Measurements from ENCODE around the gene TGFBR1. TPM values are rescaled to one million over a fixed set of nuclear protein-coding genes. Genes with fewer than 3 reads are reported as not detected.

The TGFBR1 gene
- total and polyA plus RNA-seq, 2 donors (not counting 1 experiment from before 2014, with no cell fraction given), result 78.5 to 79.1 TPM

DNA sequence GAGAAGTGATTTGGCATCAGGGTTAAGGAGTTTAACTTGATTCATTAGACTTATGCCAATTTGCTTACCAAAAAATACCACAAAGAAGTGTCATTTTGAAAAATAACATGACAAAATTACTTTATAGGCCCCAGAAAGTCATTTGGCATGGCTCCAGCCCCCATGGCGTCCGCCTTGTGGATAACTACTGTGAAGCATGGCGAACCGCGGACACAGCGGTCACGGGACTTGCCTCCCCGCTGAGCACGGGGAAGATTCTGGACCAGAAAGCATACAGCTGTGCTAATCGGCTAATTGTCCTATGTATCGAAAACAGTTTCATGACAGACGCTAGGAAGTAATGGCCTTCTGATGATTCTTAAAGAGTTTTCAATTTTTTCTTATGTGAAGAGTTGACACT, 35.4 kb upstream of the TGFBR1 start:
- Histone ChIP-seq H3K9me3 (ENCODE audit: control insufficient read depth, insufficient read depth, low read depth, low read length) (no peaks in the 10 kb centered on the region), H4K20me1 (ENCODE audit: control insufficient read depth, extremely low read depth, insufficient read depth, low read length) (no peaks in the 10 kb centered on the region), H3K27ac (ENCODE audit: insufficient read depth, low read length) (no peak overlapping the region), H3K27me3 (ENCODE audit: control insufficient read depth, insufficient read depth, low read length) (no peaks in the 10 kb centered on the region), H3K4me3 (replicated peaks in 1 of 4; ENCODE audit: control extremely low read depth in 1 of 4, insufficient read depth in 1 of 4, low read depth in 3 of 4, low read length in 4 of 4) (no peak overlapping the region), H2AFZ (ENCODE audit: low read length) (no peak overlapping the region), H3K9ac (ENCODE audit: insufficient read depth, low read length) (no peak overlapping the region), H3K36me3 (ENCODE audit: control insufficient read depth, insufficient read depth, low read length) (no peaks in the 10 kb centered on the region), H3K79me2 (ENCODE audit: control insufficient read depth, insufficient read depth, low read length) (no peaks in the 10 kb centered on the region), H3K4me2 (ENCODE audit: extremely low read depth, insufficient read depth, low read length) (no peak overlapping the region), H3K4me1 (ENCODE audit: control insufficient read depth, extremely low read depth, insufficient read depth, low read length) (peaks cover 20% of the 10 kb centered on the region)
- TF ChIP-seq, protein P1, sequence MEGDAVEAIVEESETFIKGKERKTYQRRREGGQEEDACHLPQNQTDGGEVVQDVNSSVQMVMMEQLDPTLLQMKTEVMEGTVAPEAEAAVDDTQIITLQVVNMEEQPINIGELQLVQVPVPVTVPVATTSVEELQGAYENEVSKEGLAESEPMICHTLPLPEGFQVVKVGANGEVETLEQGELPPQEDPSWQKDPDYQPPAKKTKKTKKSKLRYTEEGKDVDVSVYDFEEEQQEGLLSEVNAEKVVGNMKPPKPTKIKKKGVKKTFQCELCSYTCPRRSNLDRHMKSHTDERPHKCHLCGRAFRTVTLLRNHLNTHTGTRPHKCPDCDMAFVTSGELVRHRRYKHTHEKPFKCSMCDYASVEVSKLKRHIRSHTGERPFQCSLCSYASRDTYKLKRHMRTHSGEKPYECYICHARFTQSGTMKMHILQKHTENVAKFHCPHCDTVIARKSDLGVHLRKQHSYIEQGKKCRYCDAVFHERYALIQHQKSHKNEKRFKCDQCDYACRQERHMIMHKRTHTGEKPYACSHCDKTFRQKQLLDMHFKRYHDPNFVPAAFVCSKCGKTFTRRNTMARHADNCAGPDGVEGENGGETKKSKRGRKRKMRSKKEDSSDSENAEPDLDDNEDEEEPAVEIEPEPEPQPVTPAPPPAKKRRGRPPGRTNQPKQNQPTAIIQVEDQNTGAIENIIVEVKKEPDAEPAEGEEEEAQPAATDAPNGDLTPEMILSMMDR (conservative IDR thresholded peaks at IDR 0.05 in 1 of 2, IDR thresholded peaks at IDR 0.05 in 1 of 2; ENCODE audit: low read depth in 1 of 2, low read length in 2 of 2), result no peak
- no peak for TF ChIP-seq EZH2 (IDR thresholded peaks at IDR 0.05; ENCODE audit: low read length, missing control alignments)
- DNase-seq (ENCODE audit: low read depth in 2 of 2), result no peak

DNA sequence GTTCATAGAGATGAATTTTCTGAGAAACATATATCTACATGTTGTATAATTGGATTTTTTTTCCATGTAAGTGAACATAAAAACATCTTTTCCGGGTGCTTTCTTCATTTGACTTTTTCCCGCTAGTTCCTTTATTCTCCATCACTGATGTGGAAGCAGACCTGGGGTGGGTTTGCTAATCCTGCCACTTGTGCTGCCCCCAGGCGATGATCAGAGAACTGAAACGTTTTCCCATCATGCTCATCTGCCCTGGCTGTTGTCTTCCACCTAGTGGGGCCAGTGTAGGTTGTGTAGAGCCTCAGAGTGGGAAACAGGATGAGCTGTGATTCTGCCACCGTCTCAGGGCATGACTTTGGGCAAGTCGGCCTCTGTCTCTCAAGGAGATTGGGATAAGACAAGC, 34.2 kb upstream of the TGFBR1 start:
- H3K36me3 ChIP-seq (ENCODE audit: control insufficient read depth, insufficient read depth, low read length), result no peaks in the 10 kb centered on the region
- H3K4me3 ChIP-seq (replicated peaks in 1 of 4; ENCODE audit: control extremely low read depth in 1 of 4, insufficient read depth in 1 of 4, low read depth in 3 of 4, low read length in 4 of 4), result no peak overlapping the region
- no peaks in the 10 kb centered on the region for H4K20me1 ChIP-seq (ENCODE audit: control insufficient read depth, extremely low read depth, insufficient read depth, low read length)
- no peak overlapping the region for H3K4me2 ChIP-seq (ENCODE audit: extremely low read depth, insufficient read depth, low read length)
- no peak for DNase-seq (ENCODE audit: low read depth in 2 of 2)
- H3K4me1 ChIP-seq (ENCODE audit: control insufficient read depth, extremely low read depth, insufficient read depth, low read length), result peaks cover 27% of the 10 kb centered on the region
- H3K9me3 ChIP-seq (ENCODE audit: control insufficient read depth, insufficient read depth, low read depth, low read length), result no peaks in the 10 kb centered on the region
- no peak overlapping the region for H3K27ac ChIP-seq (ENCODE audit: insufficient read depth, low read length)
- H3K9ac ChIP-seq (ENCODE audit: insufficient read depth, low read length), result no peak overlapping the region
- no peak overlapping the region for H2AFZ ChIP-seq (ENCODE audit: low read length)
- no peaks in the 10 kb centered on the region for H3K79me2 ChIP-seq (ENCODE audit: control insufficient read depth, insufficient read depth, low read length)
- no peaks in the 10 kb centered on the region for H3K27me3 ChIP-seq (ENCODE audit: control insufficient read depth, insufficient read depth, low read length)
- TF ChIP-seq, protein P1 (conservative IDR thresholded peaks at IDR 0.05 in 1 of 2, IDR thresholded peaks at IDR 0.05 in 1 of 2; ENCODE audit: low read depth in 1 of 2, low read length in 2 of 2), result no peak
- no peak for TF ChIP-seq EZH2 (IDR thresholded peaks at IDR 0.05; ENCODE audit: low read length, missing control alignments)

DNA sequence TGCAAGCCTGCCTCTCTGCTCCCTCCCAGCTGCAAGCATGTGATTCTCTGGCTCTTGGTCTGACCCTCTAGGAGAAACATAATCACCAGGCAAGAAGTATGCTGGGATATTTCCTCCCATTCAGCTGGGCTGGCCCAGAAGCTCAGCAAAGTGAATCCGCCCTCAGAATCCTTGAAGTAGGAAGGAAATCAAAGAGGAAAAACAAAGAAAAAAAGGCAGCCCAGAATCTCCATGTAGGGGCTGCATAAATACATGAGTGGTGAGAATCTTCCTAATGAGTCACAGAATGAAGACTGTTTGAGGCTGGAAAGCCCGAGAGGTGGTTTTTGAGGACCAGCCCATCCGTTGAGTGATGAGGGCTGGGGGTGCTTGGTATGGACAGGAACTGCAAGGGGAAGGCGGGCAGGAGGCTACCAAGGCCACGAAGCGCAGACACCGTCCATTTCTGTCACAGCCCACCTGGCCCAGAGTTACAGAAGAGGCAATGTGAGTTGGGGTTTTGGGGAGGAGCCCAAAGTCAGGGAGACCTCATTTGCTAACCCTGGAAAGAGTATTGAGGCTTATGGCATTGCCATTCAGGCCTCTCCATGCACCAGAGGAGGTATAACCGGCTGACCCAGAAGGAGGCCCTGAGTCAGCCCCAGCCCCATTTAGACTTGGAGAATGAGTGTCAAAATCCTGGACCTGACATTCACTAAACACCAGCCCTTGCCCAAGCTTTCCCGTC, 33.4 kb upstream of the TGFBR1 start:
- Histone ChIP-seq H3K27ac (ENCODE audit: insufficient read depth, low read length) (no peak overlapping the region), H3K36me3 (ENCODE audit: control insufficient read depth, insufficient read depth, low read length) (no peaks in the 10 kb centered on the region), H3K9ac (ENCODE audit: insufficient read depth, low read length) (no peak overlapping the region), H3K4me1 (ENCODE audit: control insufficient read depth, extremely low read depth, insufficient read depth, low read length) (peaks cover 22% of the 10 kb centered on the region), H3K4me2 (ENCODE audit: extremely low read depth, insufficient read depth, low read length) (no peak overlapping the region), H3K9me3 (ENCODE audit: control insufficient read depth, insufficient read depth, low read depth, low read length) (no peaks in the 10 kb centered on the region), H3K79me2 (ENCODE audit: control insufficient read depth, insufficient read depth, low read length) (no peaks in the 10 kb centered on the region), H3K4me3 (replicated peaks in 1 of 4; ENCODE audit: control extremely low read depth in 1 of 4, insufficient read depth in 1 of 4, low read depth in 3 of 4, low read length in 4 of 4) (no peak overlapping the region), H4K20me1 (ENCODE audit: control insufficient read depth, extremely low read depth, insufficient read depth, low read length) (no peaks in the 10 kb centered on the region), H2AFZ (ENCODE audit: low read length) (no peak overlapping the region), H3K27me3 (ENCODE audit: control insufficient read depth, insufficient read depth, low read length) (no peaks in the 10 kb centered on the region)
- TF ChIP-seq EZH2 (IDR thresholded peaks at IDR 0.05; ENCODE audit: low read length, missing control alignments), result no peak
- TF ChIP-seq, protein P1 (conservative IDR thresholded peaks at IDR 0.05 in 1 of 2, IDR thresholded peaks at IDR 0.05 in 1 of 2; ENCODE audit: low read depth in 1 of 2, low read length in 2 of 2), result no peak
- peak in 1 of 2 donors; percentile 55 for DNase-seq (ENCODE audit: low read depth in 2 of 2)
